OCI-LY7 (cell line): ENCODE measurements around the gene GRAMD2B. TPM values are rescaled to one million over a fixed set of nuclear protein-coding genes. Genes with fewer than 3 reads are reported as not detected.

ENCODE experiments used
- BruUV-seq: library from RNA; stranded (reverse); fragments of 400-500 nt; replicated peaks from 2 replicates; lab custom pipeline; 2021; lab: Mats Ljungman, UMichigan
- CTCF ChIA-PET: fragments of 300-600 bp; sonication (Branson Sonifier 250); formaldehyde crosslinking; loops from one replicate; lab custom pipeline; 2022; ENCODE audit warnings: antibody characterized with exemption; ENCODE audit not compliant: unreplicated experiment; lab: Charles Lee
- POLR2A ChIA-PET: fragments of 300-600 bp; sonication (Branson Sonifier 250); formaldehyde crosslinking; loops from one replicate; lab custom pipeline; 2022; ENCODE audit warnings: antibody characterized with exemption; lab: Charles Lee
- DNase-seq: peaks from one replicate; pipeline ENCODE4 v3.0.0-alpha.2; 2015; ENCODE audit warnings: low spot score
- H2AFZ ChIP-seq: fragments of 200-600 bp; sonication (generic), shearing (Covaris generic); 2 replicates; pipeline ENCODE4 v1.6.1; 2014; ENCODE audit warnings: mild to moderate bottlenecking, antibody characterized with exemption, low read length, moderate library complexity
- H3K27ac ChIP-seq: fragments of 200-600 bp; sonication (generic); 2 replicates; pipeline ENCODE4 v1.5.1; 2014; ENCODE audit warnings: mixed run types, low read depth, mild to moderate bottlenecking, moderate library complexity, low read length, inconsistent platforms; ENCODE audit not compliant: poor library complexity, severe bottlenecking
- H3K36me3 ChIP-seq: fragments of 200-600 bp; sonication (generic); 2 replicates; pipeline ENCODE4 v1.6.1; 2014; ENCODE audit warnings: mild to moderate bottlenecking, antibody characterized with exemption, low read length, moderate library complexity, mixed read lengths; ENCODE audit not compliant: insufficient read depth
- H3K4me1 ChIP-seq: fragments of 200-600 bp; sonication (generic); 2 replicates; pipeline ENCODE4 v1.5.1; 2014; ENCODE audit warnings: mild to moderate bottlenecking, low read length; ENCODE audit not compliant: insufficient read depth, poor library complexity, severe bottlenecking
- H3K4me2 ChIP-seq: fragments of 200-600 bp; sonication (generic); 2 replicates; pipeline ENCODE4 v1.6.1; 2014; ENCODE audit warnings: mild to moderate bottlenecking, low read length
- H3K4me3 ChIP-seq: fragments of 200-600 bp; sonication (generic); 2 replicates; pipeline ENCODE4 v1.5.1; 2014; ENCODE audit warnings: mild to moderate bottlenecking, low read depth, low read length; ENCODE audit not compliant: poor library complexity, severe bottlenecking
- H3K79me2 ChIP-seq: fragments of 200-600 bp; sonication (generic); 2 replicates; pipeline ENCODE4 v1.6.1; 2016; ENCODE audit warnings: low read depth, mild to moderate bottlenecking, low read length, moderate library complexity, mixed read lengths; ENCODE audit not compliant: insufficient read depth
- H3K9me2 ChIP-seq: fragments of 200-600 bp; sonication (generic); 2 replicates; pipeline ENCODE4 v1.6.1; 2016; ENCODE audit warnings: mild to moderate bottlenecking, low read length, mixed read lengths; ENCODE audit not compliant: insufficient read depth
- H3K9me3 ChIP-seq: fragments of 200-600 bp; sonication (generic); 2 replicates; pipeline ENCODE4 v1.6.1; 2014; ENCODE audit warnings: mild to moderate bottlenecking, mixed run types, low read length, mixed read lengths
- H4K20me1 ChIP-seq: fragments of 200-600 bp; sonication (generic); 2 replicates; pipeline ENCODE4 v1.6.1; 2014; ENCODE audit warnings: mild to moderate bottlenecking, antibody characterized with exemption, low read length, moderate library complexity, mixed read lengths; ENCODE audit not compliant: insufficient read depth
- CTCF ChIP-seq: fragments of 200-600 bp; sonication (generic); conservative IDR thresholded peaks from 2 replicates; pipeline ENCODE4 v1.5.1; 2014; ENCODE audit warnings: mild to moderate bottlenecking, antibody characterized with exemption, low read length, moderate library complexity, mixed read lengths
- EZH2phosphoT487 ChIP-seq: fragments of 200-600 bp; sonication (generic); IDR thresholded peaks from 2 replicates; pipeline ENCODE4 v1.6.1; 2018; ENCODE audit warnings: low read depth, borderline replicate concordance, mild to moderate bottlenecking, mixed run types, antibody characterized with exemption, low read length, moderate library complexity, mixed read lengths
- intact Hi-C: fragments of 100-400 bp; cut with micrococcal nuclease; formaldehyde crosslinking; loops from one replicate; pipeline ENCODE4 v1.10.0; 2022; ENCODE audit not compliant: unreplicated experiment
- total RNA-seq, 2 experiments: library from RNA; depleted of rRNA in 1 of 2; stranded (reverse); fragments of >200 nt in 1 of 2; shearing (Covaris generic) in 1 of 2; gene quantifications; 2 replicates each; pipeline ENCODE4 v1.2.3, GENCODE V29; 2014 to 2022

Gene GRAMD2B
- total RNA-seq, 2 experiments from 2014 or later: not detected

GRCh38 chr5:126443374-126443851 lies 20.2 kb downstream of the GRAMD2B start:
- intact Hi-C loops: no loop called here
- POLR2A ChIA-PET: no interaction called here

GRCh38 chr5:126444137-126444536 lies 20.9 kb downstream of the GRAMD2B start:
- TF ChIP-seq EZH2phosphoT487: no peak
- no peak for TF ChIP-seq CTCF
- Histone ChIP-seq H3K4me3 (no peak overlapping the region), H3K36me3 (no peaks in the 10 kb centered on the region), H3K79me2 (no peaks in the 10 kb centered on the region), H4K20me1 (no peaks in the 10 kb centered on the region), H2AFZ (no peak overlapping the region), H3K4me1 (no peaks in the 10 kb centered on the region), H3K9me2 (no peaks in the 10 kb centered on the region), H3K4me2 (no peak overlapping the region), H3K9me3 (no peaks in the 10 kb centered on the region), H3K27ac (no peak overlapping the region)
- no TSS peak for BruUV-seq
- no peak for DNase-seq
- ChIA-PET CTCF (no interaction called here), POLR2A (no interaction called here)
- intact Hi-C loops: no loop called here

More at GRCh38 chr5:126443374-126443851, 20.2 kb downstream of the GRAMD2B start:
- no peak for DNase-seq
- H3K36me3 ChIP-seq: no peaks in the 10 kb centered on the region
- no peaks in the 10 kb centered on the region for H3K9me2 ChIP-seq
- TF ChIP-seq EZH2phosphoT487 (no peak), CTCF (no peak)
- no peak overlapping the region for H3K27ac ChIP-seq
- no peaks in the 10 kb centered on the region for H3K9me3 ChIP-seq
- no peak overlapping the region for H3K4me3 ChIP-seq
- H2AFZ ChIP-seq: no peak overlapping the region
- no peaks in the 10 kb centered on the region for H3K79me2 ChIP-seq
- H3K4me2 ChIP-seq: no peak overlapping the region
- no TSS peak for BruUV-seq
- H3K4me1 ChIP-seq: no peaks in the 10 kb centered on the region
- no peaks in the 10 kb centered on the region for H4K20me1 ChIP-seq
- CTCF ChIA-PET: no interaction called here

- BruUV-seq: no TSS peak
- Histone ChIP-seq H3K4me2 (no peak overlapping the region), H3K4me1 (no peaks in the 10 kb centered on the region), H3K9me3 (no peaks in the 10 kb centered on the region), H3K4me3 (no peak overlapping the region), H3K9me2 (no peaks in the 10 kb centered on the region), H3K36me3 (no peaks in the 10 kb centered on the region), H3K27ac (no peak overlapping the region), H2AFZ (no peak overlapping the region), H4K20me1 (no peaks in the 10 kb centered on the region), H3K79me2 (no peaks in the 10 kb centered on the region)
- TF ChIP-seq EZH2phosphoT487: no peak
- TF ChIP-seq CTCF: no peak
- DNase-seq: no peak
- CTCF ChIA-PET: no interaction called here
- POLR2A ChIA-PET: interaction anchor here (0.6 kb wide), 2 partner anchors 126 to 846 kb away, joined by 3 to 4 read pairs; no protein-coding TSS in a partner anchor
- intact Hi-C loops: no loop called here
Measured at GRCh38 chr5:126445502-126446174, 22.4 kb downstream of the GRAMD2B start.
